GM18520 (cell line): Measurements from ENCODE around the gene ECPAS.
"Not testable (repeated sequence)": the region's sequence is repeated elsewhere in the genome, so short reads cannot be mapped to it uniquely, and the experiment has no call there.

Experiments
- ATAC-seq: cut with Tn5 transposase; IDR thresholded peaks from one replicate; pipeline ENCODE4 v1.9.1; 2021; ENCODE audit not compliant: unreplicated experiment

The ECPAS gene

GRCh38 chr9:111360881-111361280, 123.3 kb downstream of the ECPAS start:
- no peak for ATAC-seq

- no peak for ATAC-seq
These were observed 127.5 kb downstream of the ECPAS start for GRCh38 chr9:111356481-111357244.

GRCh38 chr9:111352545-111352944, 131.6 kb downstream of the ECPAS start:
- ATAC-seq: no peak

GRCh38 chr9:111350556-111350955, 133.6 kb downstream of the ECPAS start:
- ATAC-seq: no peak

GRCh38 chr9:111349766-111350165, 134.4 kb downstream of the ECPAS start:
- no peak for ATAC-seq

- no peak for ATAC-seq
These were observed 135.3 kb downstream of the ECPAS start for GRCh38 chr9:111348821-111349271.

- ATAC-seq: not testable (repeated sequence)
These were observed 149.8 kb downstream of the ECPAS start for GRCh38 chr9:111334318-111334863.

GRCh38 chr9:111330124-111330523, 154.1 kb downstream of the ECPAS start, which contains the start of gene OR2K2:
OR2K2 (minus strand) TSS chr9:111330224; CDS start chr9:111328433, 1,791 bp downstream.
- ATAC-seq: no peak

GRCh38 chr9:111320631-111321030, 163.6 kb downstream of the ECPAS start:
- no peak for ATAC-seq

GRCh38 chr9:111316796-111317195, 167.4 kb downstream of the ECPAS start:
- no peak for ATAC-seq
